ENCODE measurements around the gene CALB2.

CALB2 gene

DNA sequence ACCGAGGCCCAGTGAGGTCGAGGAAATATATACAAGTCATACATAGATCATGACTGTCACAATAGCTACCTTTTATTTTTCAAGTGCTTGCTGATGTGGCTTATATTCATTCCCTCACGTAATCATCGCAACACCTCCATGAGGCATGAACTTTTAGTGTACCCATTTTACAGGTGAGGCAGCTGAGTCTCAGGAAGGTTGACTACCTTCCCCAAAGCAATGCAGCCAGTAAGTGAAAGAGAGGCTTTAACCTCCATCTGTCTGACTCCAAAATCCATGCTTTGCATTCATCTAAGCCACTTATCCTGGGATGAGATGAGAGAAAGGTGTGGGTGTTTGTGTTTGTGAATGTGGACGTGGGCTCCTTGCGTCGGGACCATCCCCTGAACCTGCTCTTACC is 30.8 kb downstream of the CALB2 start:
- H3K4me3 ChIP-seq (ENCODE audit: low read depth, low read length), result no peak overlapping the region
- TF ChIP-seq, protein P1, sequence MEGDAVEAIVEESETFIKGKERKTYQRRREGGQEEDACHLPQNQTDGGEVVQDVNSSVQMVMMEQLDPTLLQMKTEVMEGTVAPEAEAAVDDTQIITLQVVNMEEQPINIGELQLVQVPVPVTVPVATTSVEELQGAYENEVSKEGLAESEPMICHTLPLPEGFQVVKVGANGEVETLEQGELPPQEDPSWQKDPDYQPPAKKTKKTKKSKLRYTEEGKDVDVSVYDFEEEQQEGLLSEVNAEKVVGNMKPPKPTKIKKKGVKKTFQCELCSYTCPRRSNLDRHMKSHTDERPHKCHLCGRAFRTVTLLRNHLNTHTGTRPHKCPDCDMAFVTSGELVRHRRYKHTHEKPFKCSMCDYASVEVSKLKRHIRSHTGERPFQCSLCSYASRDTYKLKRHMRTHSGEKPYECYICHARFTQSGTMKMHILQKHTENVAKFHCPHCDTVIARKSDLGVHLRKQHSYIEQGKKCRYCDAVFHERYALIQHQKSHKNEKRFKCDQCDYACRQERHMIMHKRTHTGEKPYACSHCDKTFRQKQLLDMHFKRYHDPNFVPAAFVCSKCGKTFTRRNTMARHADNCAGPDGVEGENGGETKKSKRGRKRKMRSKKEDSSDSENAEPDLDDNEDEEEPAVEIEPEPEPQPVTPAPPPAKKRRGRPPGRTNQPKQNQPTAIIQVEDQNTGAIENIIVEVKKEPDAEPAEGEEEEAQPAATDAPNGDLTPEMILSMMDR (IDR thresholded peaks at IDR 0.05; ENCODE audit: low read depth, low read length), result no peak

DNA sequence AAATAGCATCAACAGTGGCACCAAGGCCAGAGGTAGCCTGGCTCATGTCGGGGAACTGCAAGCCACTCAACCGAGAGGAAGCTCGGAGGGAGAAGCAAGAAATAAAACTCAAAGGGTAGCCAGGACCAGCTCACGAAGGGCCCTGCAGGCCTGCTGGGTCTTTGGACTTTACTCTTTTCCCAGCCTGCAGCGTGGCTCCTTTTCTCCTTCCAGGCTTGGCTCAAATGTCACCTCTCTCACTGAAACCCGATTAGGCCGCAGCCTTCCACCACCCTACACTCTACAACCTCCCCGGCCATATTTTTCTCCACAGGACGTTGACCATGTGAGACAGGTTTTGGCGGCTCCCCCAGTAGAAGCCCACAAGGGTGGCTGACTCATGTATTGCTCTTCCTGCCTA is 38.1 kb downstream of the CALB2 start:
- H3K4me3 ChIP-seq (ENCODE audit: low read depth, low read length), result no peak overlapping the region
- TF ChIP-seq, protein P1 (IDR thresholded peaks at IDR 0.05; ENCODE audit: low read depth, low read length), result no peak

DNA sequence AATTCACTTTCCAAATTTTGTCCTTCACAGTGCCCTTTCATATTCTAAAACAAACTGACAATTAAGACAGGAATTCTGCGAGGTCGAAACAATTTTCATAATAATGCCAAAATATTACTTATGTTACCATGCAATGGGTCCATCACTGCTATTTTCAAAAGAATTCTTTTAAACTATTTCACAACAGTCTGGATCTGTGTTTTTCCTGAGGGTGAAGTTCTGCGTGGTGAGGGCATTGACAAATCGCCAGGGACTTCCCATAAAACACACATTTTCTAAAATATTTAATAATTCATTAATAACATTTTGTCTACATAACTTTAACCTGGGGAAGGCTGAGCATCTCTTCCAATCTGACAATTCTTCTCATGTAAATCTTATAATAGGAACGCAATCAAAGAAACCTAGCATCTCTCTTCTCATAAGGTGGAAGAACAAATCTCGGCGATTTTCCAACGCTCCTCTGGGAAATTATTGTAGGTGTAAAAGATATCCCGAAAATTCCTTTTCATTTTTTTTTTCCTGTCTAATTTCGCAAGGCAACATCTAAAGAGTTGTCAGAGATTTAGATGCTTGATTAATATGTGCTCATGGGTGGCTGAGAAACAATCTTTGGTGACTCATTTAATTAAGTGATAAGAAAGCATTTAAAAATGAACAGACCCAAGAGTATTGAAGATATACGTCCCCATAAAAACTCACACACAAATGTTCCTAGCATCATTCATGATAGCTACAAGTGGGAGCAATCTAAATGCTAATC is 41.5 kb downstream of the CALB2 start:
- TF ChIP-seq, protein P1 (IDR thresholded peaks at IDR 0.05; ENCODE audit: low read depth, low read length), result no peak
- H3K4me3 ChIP-seq (ENCODE audit: low read depth, low read length), result no peak overlapping the region

- TF ChIP-seq, protein P1 (IDR thresholded peaks at IDR 0.05; ENCODE audit: low read depth, low read length), result no peak
These were observed 43.5 kb downstream of the CALB2 start for GRCh38 chr16:71402007-71402406.

GRCh38 chr16:71402674-71403073 is 44.2 kb downstream of the CALB2 start:
- TF ChIP-seq, protein P1 (IDR thresholded peaks at IDR 0.05; ENCODE audit: low read depth, low read length), result no peak

More at GRCh38 chr16:71402007-71402406, 43.5 kb downstream of the CALB2 start:
- H3K4me3 ChIP-seq (ENCODE audit: low read depth, low read length), result no peak overlapping the region

GRCh38 chr16:71404364-71404763 is 45.8 kb downstream of the CALB2 start:
- TF ChIP-seq, protein P1 (IDR thresholded peaks at IDR 0.05; ENCODE audit: low read depth, low read length), result no peak
- no peak overlapping the region for H3K4me3 ChIP-seq (ENCODE audit: low read depth, low read length)

More at GRCh38 chr16:71402674-71403073, 44.2 kb downstream of the CALB2 start:
- no peak overlapping the region for H3K4me3 ChIP-seq (ENCODE audit: low read depth, low read length)

DNA sequence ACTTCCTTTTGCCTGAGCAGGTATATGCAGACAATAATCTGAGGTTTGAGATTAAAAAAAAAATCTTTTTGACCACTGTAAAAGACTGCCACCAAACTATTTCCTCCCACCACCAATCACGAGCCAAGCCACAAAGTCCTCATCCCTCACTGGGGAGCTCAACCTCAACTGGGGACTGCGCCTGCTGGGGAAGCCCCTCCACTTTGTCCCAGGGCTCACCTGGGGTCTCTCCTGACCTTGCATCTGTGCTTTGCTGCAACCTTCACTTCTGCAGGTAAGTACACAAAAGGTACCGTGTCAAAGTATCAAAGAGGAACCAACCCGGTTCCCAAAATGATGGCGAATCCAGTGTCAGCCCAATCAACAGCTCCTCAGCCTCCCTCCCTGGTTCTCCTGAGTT is 47.8 kb downstream of the CALB2 start:
- no peak overlapping the region for H3K4me3 ChIP-seq (ENCODE audit: low read depth, low read length)
- TF ChIP-seq, protein P1 (IDR thresholded peaks at IDR 0.05; ENCODE audit: low read depth, low read length), result no peak
